ENCODE measurements around the gene KIF26A. TPM values are rescaled to one million over a fixed set of nuclear protein-coding genes. Genes with fewer than 3 reads are reported as not detected.

Gene KIF26A
- total and polyA plus RNA-seq, 2 experiments from 2014 or later = 5.6 to 103 TPM

GRCh38 chr14:104125011-104125410 is 13.4 kb upstream of the KIF26A start (continued):
- TF ChIP-seq ETS1 (IDR thresholded peaks at IDR 0.05) (no peak), EZH2 (IDR thresholded peaks at IDR 0.05; ENCODE audit: low read depth, unreplicated experiment) (no peak), CREB1 (CRISPR knock-in tag; IDR thresholded peaks at IDR 0.05; ENCODE audit: low read depth) (no peak), POLR2AphosphoS5 (IDR thresholded peaks at IDR 0.05; ENCODE audit: low read depth) (no peak), STAT1 (IDR thresholded peaks at IDR 0.05; ENCODE audit: unreplicated experiment) (no peak), JUNB (IDR thresholded peaks at IDR 0.05; ENCODE audit: unreplicated experiment) (no peak)

- Histone ChIP-seq H3K4me3 (no peak overlapping the region), H4K20me1 (replicated peaks; ENCODE audit: insufficient read depth) (no peaks in the 10 kb centered on the region), H3K27ac (ENCODE audit: low read depth) (no peak overlapping the region), H3K27me3 (ENCODE audit: insufficient read depth) (no peaks in the 10 kb centered on the region), H3K79me2 (replicated peaks; ENCODE audit: insufficient read depth) (no peaks in the 10 kb centered on the region), H3K36me3 (ENCODE audit: insufficient read depth) (no peaks in the 10 kb centered on the region), H3K4me2 (no peak overlapping the region), H3K9me2 (ENCODE audit: insufficient read depth) (no peaks in the 10 kb centered on the region), H3K4me1 (ENCODE audit: insufficient read depth) (no peaks in the 10 kb centered on the region), H3F3A (replicated peaks; ENCODE audit: low read depth) (no peaks in the 10 kb centered on the region), H2AFZ (no peak overlapping the region)
- H3K36me3 Mint-ChIP-seq (ENCODE audit: low read depth) = peaks cover 9% of the 10 kb centered on the region
- H3K9me3 Mint-ChIP-seq = peaks cover 56% of the 10 kb centered on the region
- H3K4me3 Mint-ChIP-seq = no peak overlapping the region
- H3K27ac Mint-ChIP-seq = no peak overlapping the region
- peaks cover 6% of the 10 kb centered on the region; the same call in 1 of the 3 replicates for H3K4me1 Mint-ChIP-seq
- ATAC-seq = no peak
- no peak for DNase-seq (ENCODE audit: low spot score)
- peaks cover 8% of the 10 kb centered on the region for H3K27me3 Mint-ChIP-seq (ENCODE audit: insufficient read depth, low read depth, poor library complexity)
- no peak for TF ChIP-seq NANOG (IDR thresholded peaks at IDR 0.05; ENCODE audit: borderline replicate concordance)
- no peak for TF ChIP-seq STAT1 (IDR thresholded peaks at IDR 0.05; ENCODE audit: unreplicated experiment)
- TF ChIP-seq ZNF462 (CRISPR knock-in tag; IDR thresholded peaks at IDR 0.05) = no peak
- no peak for TF ChIP-seq EZH2phosphoT487 (IDR thresholded peaks at IDR 0.05; ENCODE audit: unreplicated experiment)
- no peak for TF ChIP-seq ZNF331 (CRISPR knock-in tag; IDR thresholded peaks at IDR 0.05; ENCODE audit: low read depth)
- no peak for TF ChIP-seq POLR2AphosphoS5 (IDR thresholded peaks at IDR 0.05; ENCODE audit: low read depth)
- TF ChIP-seq JUNB (IDR thresholded peaks at IDR 0.05; ENCODE audit: unreplicated experiment) = no peak
- TF ChIP-seq CTCF (conservative IDR thresholded peaks at IDR 0.05; ENCODE audit: low read depth in 2 of 2) = no peak
- TF ChIP-seq EZH2 (IDR thresholded peaks at IDR 0.05; ENCODE audit: low read depth, unreplicated experiment) = no peak
- no peak for TF ChIP-seq ZNF114 (CRISPR knock-in tag; IDR thresholded peaks at IDR 0.05)
- TF ChIP-seq ETS1 (IDR thresholded peaks at IDR 0.05) = no peak
- no peak for TF ChIP-seq CREB1 (CRISPR knock-in tag; IDR thresholded peaks at IDR 0.05; ENCODE audit: low read depth)
Measured at GRCh38 chr14:104126753-104127152, 11.6 kb upstream of the KIF26A start.
